K562 (cell line): ENCODE measurements around the gene ST3GAL3. TPM values are rescaled to one million over a fixed set of nuclear protein-coding genes. Genes with fewer than 3 reads are reported as not detected.

Source experiments
- ATAC-seq: fragments of 200-7000 bp; cut with Tn5 transposase; 3 replicates; pipeline ENCODE4 v1.9.1; 2020; ENCODE audit warnings: moderate library complexity
- BruUV-seq: library from RNA; stranded (reverse); fragments of 400-500 nt; replicated peaks from 2 replicates; lab custom pipeline; 2021; lab: Mats Ljungman, UMichigan
- CTCF ChIA-PET: fragments of 300-600 bp; formaldehyde crosslinking; extraction: SDS; loops from one replicate; lab custom pipeline; 2021; ENCODE audit warnings: low intra/inter-chr PET ratio; lab: Yijun Ruan, JAX
- POLR2A ChIA-PET: fragments of 300-600, 350-650 bp; sonication (Branson Sonifier 250); formaldehyde crosslinking; extraction: SDS; loops from one replicate; lab custom pipeline; 2021; ENCODE audit warnings: antibody characterized with exemption, inconsistent platforms; lab: Yijun Ruan, JAX
- DNase-seq, 4 experiments: peaks; one replicate each; pipeline versions ENCODE4 v3.0.0 to v3.0.0-alpha.2; 2011 to 2018; ENCODE audit warnings: low spot score in 3 of 4, mixed read lengths in 3 of 4; ENCODE audit errors: extremely low read depth in 1 of 4
- FAIRE-seq: peaks from 2 replicates; lab custom pipeline; 2011; peaks lifted over from hg19 to GRCh38; lab: Jason Lieb, UNC
- H2AFZ ChIP-seq: 2 replicates; pipeline ENCODE4 v1.6.0; 2011; ENCODE audit warnings: low read depth, low read length, control low read depth, inconsistent platforms
- H3K27ac ChIP-seq: fragments of 200-600 bp; 3 replicates; pipeline ENCODE4 v1.8.0; 2011; ENCODE audit warnings: low read depth, mild to moderate bottlenecking, control low read depth, inconsistent platforms, low read length, moderate library complexity, mixed read lengths; ENCODE audit errors: extremely low read depth
- H3K27me3 ChIP-seq, 2 experiments: fragments of 300-600 bp in 1 of 2; 2 replicates in 1 of 2; 3 replicates in 1 of 2; pipeline versions ENCODE4 v1.6.0 to v1.8.0; 2011; ENCODE audit warnings: inconsistent platforms in 2 of 2, low read length in 2 of 2, mild to moderate bottlenecking in 1 of 2, mixed read lengths in 1 of 2, moderate library complexity in 1 of 2; ENCODE audit not compliant: control insufficient read depth in 2 of 2, insufficient read depth in 2 of 2
- H3K36me3 ChIP-seq: fragments of 300-600 bp; 3 replicates; pipeline ENCODE4 v1.8.0; 2011; ENCODE audit warnings: mild to moderate bottlenecking, low read length, inconsistent platforms; ENCODE audit not compliant: control insufficient read depth, insufficient read depth
- H3K4me1 ChIP-seq, 2 experiments: fragments of 200-600 bp in 1 of 2; replicated peaks in 1 of 2; 2 replicates in 1 of 2; 3 replicates in 1 of 2; pipeline versions ENCODE4 v1.5.1 to v1.8.0; 2011; ENCODE audit warnings: inconsistent platforms in 2 of 2, low read length in 2 of 2, mild to moderate bottlenecking in 1 of 2, mixed read lengths in 1 of 2, moderate library complexity in 1 of 2; ENCODE audit not compliant: control insufficient read depth in 2 of 2, insufficient read depth in 2 of 2
- H3K4me2 ChIP-seq: 2 replicates; pipeline ENCODE4 v1.6.1; 2011; ENCODE audit warnings: low read length, control low read depth, inconsistent platforms, mixed read lengths; ENCODE audit not compliant: insufficient read depth
- H3K4me3 ChIP-seq: fragments of 200-600 bp; sonication (generic), shearing (Covaris generic); 2 replicates; pipeline ENCODE4 v1.5.1; 2016; ENCODE audit warnings: control low read depth, inconsistent platforms
- H3K79me2 ChIP-seq: fragments of 200-600 bp; 3 replicates; pipeline ENCODE4 v1.8.0; 2011; ENCODE audit warnings: low read length, inconsistent platforms; ENCODE audit not compliant: control insufficient read depth, insufficient read depth
- H3K9ac ChIP-seq, 2 experiments: 2 replicates each; pipeline versions ENCODE4 v1.6.0 to v1.6.1; 2011; ENCODE audit warnings: low read depth in 2 of 2, low read length in 2 of 2, control low read depth in 1 of 2, inconsistent platforms in 1 of 2, mild to moderate bottlenecking in 1 of 2, mixed read lengths in 1 of 2; ENCODE audit not compliant: insufficient read depth in 1 of 2
- H3K9me1 ChIP-seq: one replicate; pipeline ENCODE4 v1.6.0; 2011; ENCODE audit warnings: inconsistent platforms, mild to moderate bottlenecking, low read length, moderate library complexity; ENCODE audit not compliant: control insufficient read depth, insufficient read depth
- H3K9me3 ChIP-seq: replicated peaks from 2 replicates; pipeline ENCODE4 v1.5.1; 2011; ENCODE audit warnings: low read depth, low read length, inconsistent platforms; ENCODE audit not compliant: control insufficient read depth, insufficient read depth
- H4K20me1 ChIP-seq: replicated peaks from 2 replicates; pipeline ENCODE4 v1.6.1; 2011; ENCODE audit warnings: low read length, inconsistent platforms, mixed read lengths; ENCODE audit not compliant: control insufficient read depth, insufficient read depth
- ARID3A ChIP-seq: IDR thresholded peaks from 2 replicates; pipeline ENCODE4 v1.6.1; 2012; ENCODE audit warnings: low read depth, low read length, improper control_type of control experiment, borderline replicate concordance
- CTCF ChIP-seq, 3 experiments: IDR thresholded peaks in 2 of 3; conservative IDR thresholded peaks in 1 of 3; 2 replicates each; pipeline ENCODE4 v1.5.1; 2011 to 2012; ENCODE audit warnings: low read length in 3 of 3, mild to moderate bottlenecking in 3 of 3, control low read depth in 2 of 3, improper control_type of control experiment in 1 of 3, inconsistent platforms in 1 of 3, low read depth in 1 of 3, mixed read lengths in 1 of 3, moderate library complexity in 1 of 3; ENCODE audit not compliant: insufficient read depth in 2 of 3
- HEY1 ChIP-seq: fragments of 250-450 bp; sonication (Bioruptor Pico); IDR thresholded peaks from 2 replicates; pipeline ENCODE4 v1.5.0; 2020; ENCODE audit warnings: mild to moderate bottlenecking, moderate library complexity, borderline replicate concordance
- HNRNPK ChIP-seq: fragments of 200-400 bp; formaldehyde crosslinking; IDR thresholded peaks from one replicate; pipeline ENCODE4 v1.6.1; 2018; ENCODE audit warnings: mild to moderate bottlenecking, low read depth, low read length; ENCODE audit not compliant: poor library complexity, severe bottlenecking
- MAZ ChIP-seq, 2 experiments: fragments of 450-650 bp in 1 of 2; sonication (generic) in 1 of 2; formaldehyde crosslinking; IDR thresholded peaks in 1 of 2; conservative IDR thresholded peaks in 1 of 2; 2 replicates each; pipeline versions ENCODE4 v1.4.0 to v1.5.0; 2020; ENCODE audit warnings: mild to moderate bottlenecking in 1 of 2, missing genetic modification reagents in 1 of 2
- RAD21 ChIP-seq, 2 experiments: fragments of 250-450 bp in 1 of 2; fragments of 450-650 bp in 1 of 2; sonication (Bioruptor Pico) in 1 of 2; formaldehyde crosslinking in 1 of 2; IDR thresholded peaks in 1 of 2; conservative IDR thresholded peaks in 1 of 2; 2 replicates each; pipeline versions ENCODE4 v1.4.0 to v1.8.0; 2020 to 2022; ENCODE audit warnings: mild to moderate bottlenecking in 2 of 2, moderate library complexity in 1 of 2
- THAP12 ChIP-seq: fragments of 250-450 bp; sonication (Bioruptor Pico); IDR thresholded peaks from 2 replicates; pipeline ENCODE4 v1.9.0; 2021; ENCODE audit warnings: mild to moderate bottlenecking, inconsistent platforms
- ZNF589 ChIP-seq: fragments of 200-800 bp; sonication (Bioruptor generic); IDR thresholded peaks from 2 replicates; pipeline ENCODE4 v1.6.1; 2016; ENCODE audit warnings: low read depth, missing genetic modification characterization, missing compliant biosample characterization
- WGBS: fragments of 100-300 bp; shearing (Covaris generic); methylation state at CpG from one replicate; pipeline ENCODE4 v1.1.6; 2016; ENCODE audit warnings: low coverage, mixed read lengths; ENCODE audit not compliant: insufficient coverage; ENCODE audit errors: missing lambda C conversion rate; 5-methylcytosine and 5-hydroxymethylcytosine counted together
- in situ Hi-C: fragments of 300-500 bp; cut with MboI; formaldehyde crosslinking; loops from 4 replicates; pipeline ENCODE4 v1.15.0; 2018; ENCODE audit warnings: inconsistent platforms, mixed read lengths
- intact Hi-C: fragments of 100-400 bp; cut with micrococcal nuclease; formaldehyde crosslinking; loops from 2 replicates; pipeline ENCODE4 v1.14.2; 2022
- polyA plus RNA-seq, 8 experiments: library from polyadenylated mRNA; depleted of rRNA in 4 of 8; stranded (reverse) in 5 of 8; unstranded in 3 of 8; fragments of >200 nt; fragmentation: Nextera tagmentation in 2 of 8; fragmentation: Illumina TruSeq in 1 of 8; extraction: Ambion mirVana in 2 of 8; extraction: Trizol in 1 of 8; gene quantifications; 2 replicates each; pipeline versions ENCODE4 v1.2.1 to v1.2.3, GENCODE V29; 2011 to 2014; ENCODE audit warnings: inconsistent platforms in 1 of 8, missing spikeins in 1 of 8
- total RNA-seq, 7 experiments: library from RNA; depleted of rRNA in 6 of 7; stranded (reverse); fragments of >200 nt in 6 of 7; fragmentation: Illumina TruSeq in 2 of 7; extraction: Trizol in 2 of 7; gene quantifications; 2 replicates each; pipeline versions ENCODE4 v1.2.1 to v1.2.3, GENCODE V29; 2011 to 2021; ENCODE audit warnings: low replicate concordance in 1 of 7

The ST3GAL3 gene
- total and polyA plus RNA-seq, 9 of the 15 experiments (the other 6 are each of a cell fraction or from before 2014, with no cell fraction given), result 1.2 to 18.9 (median 11.0) TPM

GRCh38 chr1:43938892-43939587 is 231.7 kb downstream of the ST3GAL3 start:
- H3K27me3 ChIP-seq, result no peaks in the 10 kb centered on the region
- no peak for ATAC-seq
- intact Hi-C loops, result no loop called here
- no peak overlapping the region for H3K4me2 ChIP-seq
- ChIA-PET CTCF (no interaction called here), POLR2A (interaction anchor here (0.6 to 1.5 kb wide), 5 partner anchors 10 to 426 kb away, joined by 3 to 5 read pairs (median 3); no protein-coding TSS in a partner anchor)
- no peak for DNase-seq
- H3K4me1 ChIP-seq, result peaks cover 11 to 15% of the 10 kb centered on the region in 2 experiments; a peak in 4 of 5 replicates
- peak; percentile 32 for FAIRE-seq
- no peak overlapping the region for H3K27ac ChIP-seq
- TF ChIP-seq MAZ (CRISPR knock-in tag; conservative IDR thresholded peaks at IDR 0.05 in 1 of 2, IDR thresholded peaks at IDR 0.05 in 1 of 2), result no peak
- peak in 1 of 3 experiments; percentile 2; a peak in 1 of 6 replicates for TF ChIP-seq CTCF (IDR thresholded peaks at IDR 0.05 in 2 of 3, conservative IDR thresholded peaks at IDR 0.05 in 1 of 3; ENCODE audit: insufficient read depth in 2 of 3, low read depth in 1 of 3, low read length in 3 of 3)
- peak; percentile 35; the same call in 1 of the 2 replicates for TF ChIP-seq THAP12 (CRISPR knock-in tag)
- peak; percentile 64 for TF ChIP-seq HNRNPK
- no peak for TF ChIP-seq HEY1 (CRISPR knock-in tag)
- peak in 1 of 2 experiments; percentile 19; a peak in 1 of 4 replicates for TF ChIP-seq RAD21 (CRISPR knock-in tag; conservative IDR thresholded peaks at IDR 0.05 in 1 of 2, IDR thresholded peaks at IDR 0.05 in 1 of 2)
- no peak for TF ChIP-seq ARID3A
- no peak for TF ChIP-seq ZNF589 (CRISPR knock-in tag)
- BruUV-seq, result no TSS peak
- peaks cover 4% of the 10 kb centered on the region; the same call in 2 of the 3 replicates for H3K36me3 ChIP-seq
- peaks cover 9% of the 10 kb centered on the region for H3K9me1 ChIP-seq
- H3K9me3 ChIP-seq, result no peaks in the 10 kb centered on the region
- 78% methylated on average over 3 of the region's 3 CpGs for WGBS
- no peaks in the 10 kb centered on the region for H3K79me2 ChIP-seq
- no peak overlapping the region for H2AFZ ChIP-seq
- H4K20me1 ChIP-seq, result 0 out of 2 replicates have a peak, but pooled peaks cover 3% of the 10 kb centered on the region
- H3K9ac ChIP-seq, result no peak overlapping the region; a peak in 1 of 4 replicates
- no peak overlapping the region for H3K4me3 ChIP-seq
- in situ Hi-C loops, result loop anchor here (5.0 to 10.0 kb wide), 2 partner anchors 412 to 704 kb away; no protein-coding TSS in a partner anchor
